Esophagus squamous epithelium (tissue), 5 donors: Measurements from ENCODE around the gene CDK18. TPM values are rescaled to one million over a fixed set of nuclear protein-coding genes. Genes with fewer than 3 reads are reported as not detected.
"Not testable (repeated sequence)": the region's sequence is repeated elsewhere in the genome, so short reads cannot be mapped to it uniquely, and the experiment has no call there.

Experiments used
- DNase-seq: peaks from one replicate; lab custom pipeline; 2025; lab: John Stamatoyannopoulos, UW
- H3K27ac ChIP-seq, 4 donors: fragments of 200-600 bp; sonication (generic); one replicate each; pipeline ENCODE4 v1.5.1; 2016 to 2019; ENCODE audit warnings: mild to moderate bottlenecking in 1 of 4
- H3K27me3 ChIP-seq, 4 donors: fragments of 200-600 bp; sonication (generic); 1 replicate in 3 of 4; 2 replicates in 1 of 4; pipeline versions ENCODE4 v1.5.1 to v1.6.0; 2017 to 2021; ENCODE audit warnings: antibody characterized with exemption in 1 of 4
- H3K36me3 ChIP-seq, 3 donors: fragments of 200-600 bp; sonication (generic); one replicate each; pipeline ENCODE4 v1.5.1; 2016 to 2019
- H3K4me1 ChIP-seq, 3 donors: fragments of 200-600 bp; sonication (generic); one replicate each; pipeline ENCODE4 v1.5.1; 2017 to 2019
- H3K4me3 ChIP-seq, 4 donors: fragments of 200-600 bp; sonication (generic); 1 replicate in 3 of 4; 2 replicates in 1 of 4; pipeline ENCODE4 v1.5.1; 2016 to 2019; ENCODE audit warnings: mild to moderate bottlenecking in 2 of 4, moderate library complexity in 1 of 4
- H3K9me3 ChIP-seq, 3 donors: fragments of 200-600 bp; sonication (generic); one replicate each; pipeline ENCODE4 v1.5.1; 2016 to 2019
- POLR2A ChIP-seq, 4 donors: fragments of 450-650 bp; IDR thresholded peaks; one replicate each; pipeline ENCODE4 v1.6.1; 2017; ENCODE audit warnings: antibody characterized with exemption in 4 of 4, mild to moderate bottlenecking in 4 of 4, moderate library complexity in 3 of 4
- WGBS, 2 donors: methylation state at CpG; one replicate each; pipeline ENCODE4 v1.1.5; 2018; 5-methylcytosine and 5-hydroxymethylcytosine counted together
- intact Hi-C: fragments of 100-400 bp; cut with DNase I; formaldehyde crosslinking; loops from one replicate; pipeline ENCODE4 v1.15.0; 2022
- total RNA-seq, 4 donors: library from RNA; depleted of rRNA; stranded (reverse); fragments of >200 nt; gene quantifications; one replicate each; pipeline ENCODE4 v1.1.0, GENCODE V29; 2016
- TF ChIP-seq, protein P1 (sequence below), 6 experiments: fragments of 450-650 bp in 4 of 6; fragments of 200-600 bp in 2 of 6; sonication (generic) in 2 of 6; IDR thresholded peaks; one replicate each; pipeline ENCODE4 v1.5.1; 2016 to 2019; ENCODE audit warnings: antibody characterized with exemption in 6 of 6, mild to moderate bottlenecking in 4 of 6, moderate library complexity in 4 of 6
- donor health status: DM: yes; HTN: yes; CAD: no.

Gene CDK18
- total RNA-seq, 4 donors from 2014 or later: 2.5 to 10.7 (median 6.3) TPM

DNA sequence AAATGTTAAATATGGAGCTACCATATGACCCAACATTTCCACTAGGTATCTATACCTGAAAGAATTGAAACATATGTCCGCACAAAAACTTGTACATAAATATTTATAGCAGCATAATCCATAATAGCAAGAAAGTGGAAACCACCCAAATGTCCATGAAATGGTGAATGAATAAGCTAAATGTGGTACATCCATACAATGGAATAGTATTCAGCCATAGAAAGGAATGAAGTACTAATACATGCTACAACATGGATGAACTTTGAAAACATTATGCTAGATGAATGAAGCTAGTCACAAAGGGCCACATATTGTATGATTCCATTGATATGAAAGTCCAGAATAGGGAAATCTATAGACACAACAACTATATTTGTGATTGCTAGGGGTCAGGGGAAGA, 28.6 kb upstream of the CDK18 start:
- intact Hi-C loops: no loop called here
- DNase-seq: no peak
- H3K36me3 ChIP-seq: no peaks in the 10 kb centered on the region
- H3K4me3 ChIP-seq: no peak overlapping the region
- peaks cover 0 to 22% (median 5%) of the 10 kb centered on the region in 3 donors for H3K4me1 ChIP-seq
- H3K9me3 ChIP-seq: peaks cover 0 to 21% (median 9%) of the 10 kb centered on the region in 3 donors
- TF ChIP-seq POLR2A (IDR thresholded peaks at IDR 0.05): no peak
- TF ChIP-seq, protein P1, sequence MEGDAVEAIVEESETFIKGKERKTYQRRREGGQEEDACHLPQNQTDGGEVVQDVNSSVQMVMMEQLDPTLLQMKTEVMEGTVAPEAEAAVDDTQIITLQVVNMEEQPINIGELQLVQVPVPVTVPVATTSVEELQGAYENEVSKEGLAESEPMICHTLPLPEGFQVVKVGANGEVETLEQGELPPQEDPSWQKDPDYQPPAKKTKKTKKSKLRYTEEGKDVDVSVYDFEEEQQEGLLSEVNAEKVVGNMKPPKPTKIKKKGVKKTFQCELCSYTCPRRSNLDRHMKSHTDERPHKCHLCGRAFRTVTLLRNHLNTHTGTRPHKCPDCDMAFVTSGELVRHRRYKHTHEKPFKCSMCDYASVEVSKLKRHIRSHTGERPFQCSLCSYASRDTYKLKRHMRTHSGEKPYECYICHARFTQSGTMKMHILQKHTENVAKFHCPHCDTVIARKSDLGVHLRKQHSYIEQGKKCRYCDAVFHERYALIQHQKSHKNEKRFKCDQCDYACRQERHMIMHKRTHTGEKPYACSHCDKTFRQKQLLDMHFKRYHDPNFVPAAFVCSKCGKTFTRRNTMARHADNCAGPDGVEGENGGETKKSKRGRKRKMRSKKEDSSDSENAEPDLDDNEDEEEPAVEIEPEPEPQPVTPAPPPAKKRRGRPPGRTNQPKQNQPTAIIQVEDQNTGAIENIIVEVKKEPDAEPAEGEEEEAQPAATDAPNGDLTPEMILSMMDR (IDR thresholded peaks at IDR 0.05): no peak
- WGBS, 2 donors: 91 to 100% methylated on average over 1 of the region's 1 CpG
- no peak overlapping the region for H3K27ac ChIP-seq
- peaks cover 0 to 97% (median 2%) of the 10 kb centered on the region in 4 donors for H3K27me3 ChIP-seq

DNA sequence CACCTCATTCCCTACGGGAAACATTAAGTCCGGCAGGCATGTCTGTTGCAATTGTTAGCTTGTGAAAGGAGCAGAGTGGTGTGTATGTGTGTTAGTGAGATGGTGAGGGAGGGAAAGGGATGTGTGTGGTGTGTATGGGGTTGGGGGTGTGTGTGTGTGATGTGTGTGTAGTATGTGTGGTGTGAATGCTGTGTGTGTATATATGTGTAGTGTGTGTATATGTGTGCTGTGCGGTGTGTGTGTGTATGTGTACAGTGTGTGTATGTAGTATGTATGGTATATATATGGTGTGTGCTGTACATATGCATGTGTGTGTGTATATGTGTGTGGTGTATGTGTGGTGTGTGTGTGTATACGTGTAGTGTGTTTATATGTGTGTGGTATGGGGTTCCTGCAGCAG, 27.8 kb upstream of the CDK18 start:
- no peak for TF ChIP-seq POLR2A (IDR thresholded peaks at IDR 0.05)
- TF ChIP-seq, protein P1 (IDR thresholded peaks at IDR 0.05): no peak
- peaks cover 2 to 30% (median 13%) of the 10 kb centered on the region in 3 donors for H3K4me1 ChIP-seq
- peaks cover 0 to 98% (median 2%) of the 10 kb centered on the region in 4 donors for H3K27me3 ChIP-seq
- intact Hi-C loops: no loop called here
- H3K4me3 ChIP-seq: no peak overlapping the region
- DNase-seq: no peak
- WGBS, 2 donors: 90% methylated on average over 4 of the region's 4 CpGs
- no peaks in the 10 kb centered on the region for H3K36me3 ChIP-seq
- peaks cover 0 to 21% (median 9%) of the 10 kb centered on the region in 3 donors for H3K9me3 ChIP-seq
- no peak overlapping the region for H3K27ac ChIP-seq

DNA sequence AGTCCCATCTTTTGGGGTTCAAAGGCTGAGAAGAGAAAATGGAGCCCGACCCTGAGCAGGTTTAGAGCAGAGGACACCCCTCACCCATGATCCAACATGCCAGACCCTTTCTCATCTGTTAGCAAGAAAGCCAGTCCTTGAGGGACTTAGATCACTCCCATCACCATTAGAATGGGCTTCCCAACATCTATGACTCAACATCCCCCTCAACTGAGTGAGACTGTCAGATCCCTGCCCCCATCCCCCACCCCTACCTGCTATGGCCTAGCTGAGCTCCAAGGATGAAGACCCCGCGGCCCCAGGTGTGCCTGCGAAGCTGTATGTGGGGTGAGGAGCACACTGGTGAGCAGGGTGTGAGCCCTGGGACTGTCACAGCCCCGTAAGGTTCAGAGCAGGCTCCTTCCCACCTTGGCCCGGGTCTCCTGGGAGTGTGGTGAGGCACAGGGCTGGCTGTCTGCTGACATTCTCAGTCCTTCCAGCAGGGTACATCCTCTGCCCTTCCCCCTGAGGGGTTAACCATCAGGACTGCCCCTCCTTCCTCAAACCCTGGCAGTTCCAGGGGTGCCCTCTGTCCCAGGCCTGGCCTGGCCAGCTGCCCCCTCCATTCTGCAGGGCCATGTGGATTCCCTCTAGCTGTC, 27.2 kb upstream of the CDK18 start:
- 81 to 100% methylated on average over 1 to 4 of the region's 6 CpGs for WGBS, 2 donors
- peaks cover 8 to 36% (median 17%) of the 10 kb centered on the region in 3 donors for H3K4me1 ChIP-seq
- H3K27me3 ChIP-seq: peaks cover 0 to 100% (median 2%) of the 10 kb centered on the region in 4 donors
- H3K27ac ChIP-seq: no peak overlapping the region
- peaks cover 0 to 21% (median 9%) of the 10 kb centered on the region in 3 donors for H3K9me3 ChIP-seq
- no peak for DNase-seq
- intact Hi-C loops: no loop called here
- no peak overlapping the region for H3K4me3 ChIP-seq
- TF ChIP-seq, protein P1 (IDR thresholded peaks at IDR 0.05): no peak
- no peak for TF ChIP-seq POLR2A (IDR thresholded peaks at IDR 0.05)
- no peaks in the 10 kb centered on the region for H3K36me3 ChIP-seq

DNA sequence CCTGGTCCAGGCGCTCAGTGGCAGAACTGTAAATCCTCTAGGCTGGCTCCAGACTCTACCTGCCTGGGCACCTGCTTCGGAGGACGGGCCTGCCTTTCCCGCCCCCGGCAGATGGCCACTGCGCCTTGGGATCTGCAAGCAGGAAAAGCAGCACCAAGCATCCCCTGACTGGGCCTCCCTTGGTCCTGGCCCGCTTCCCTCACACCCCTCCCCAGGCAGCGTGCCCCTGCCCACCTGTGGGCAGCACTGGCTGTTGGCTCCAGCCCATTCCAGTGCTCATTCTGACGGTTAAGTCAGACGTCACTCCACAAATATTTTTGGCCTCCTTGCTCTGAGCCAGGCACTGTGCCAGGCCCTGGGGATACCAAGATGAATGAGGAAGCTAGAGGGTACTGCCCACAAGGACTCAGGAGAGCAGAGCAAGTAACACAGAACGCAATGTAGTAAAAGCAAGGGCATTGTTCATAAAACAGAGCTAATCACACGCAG, 26.7 kb upstream of the CDK18 start:
- peaks cover 8 to 39% (median 19%) of the 10 kb centered on the region in 3 donors for H3K4me1 ChIP-seq
- no peaks in the 10 kb centered on the region for H3K36me3 ChIP-seq
- no peak for DNase-seq
- no peak overlapping the region for H3K4me3 ChIP-seq
- no peak overlapping the region for H3K27ac ChIP-seq
- peaks cover 0 to 100% (median 4%) of the 10 kb centered on the region in 4 donors for H3K27me3 ChIP-seq
- no peak for TF ChIP-seq POLR2A (IDR thresholded peaks at IDR 0.05)
- TF ChIP-seq, protein P1 (IDR thresholded peaks at IDR 0.05): no peak
- intact Hi-C loops: no loop called here
- peaks cover 0 to 21% (median 9%) of the 10 kb centered on the region in 3 donors for H3K9me3 ChIP-seq
- WGBS, 2 donors: 18 to 23% methylated on average over 5 to 8 of the region's 12 CpGs

DNA sequence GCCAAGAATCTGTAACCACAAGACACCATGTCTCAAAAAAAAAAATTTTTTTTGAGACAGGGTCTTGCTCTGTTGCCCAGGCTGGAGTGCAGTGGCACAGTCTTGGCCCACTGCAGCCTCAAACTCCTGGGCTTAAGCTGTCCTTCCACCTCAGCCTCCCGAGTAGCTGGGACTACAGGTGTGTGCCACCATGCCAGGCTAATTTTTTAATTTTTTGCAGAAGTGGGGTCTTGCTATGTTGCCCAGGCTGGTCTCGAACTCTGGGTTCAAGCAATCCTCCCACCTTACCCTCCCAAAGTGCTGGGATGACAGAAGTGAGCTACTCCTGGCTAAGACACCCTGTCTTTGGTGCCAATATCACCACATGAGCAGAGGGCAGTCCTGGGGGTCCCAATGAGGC, 25.5 kb upstream of the CDK18 start:
- peaks cover 0 to 100% (median 5%) of the 10 kb centered on the region in 4 donors for H3K27me3 ChIP-seq
- DNase-seq, H3K4me3 ChIP-seq, H3K27ac ChIP-seq, intact Hi-C loops, H3K36me3 ChIP-seq: not testable (repeated sequence)
- peaks cover 0 to 21% (median 9%) of the 10 kb centered on the region in 3 donors for H3K9me3 ChIP-seq
- WGBS, 2 donors: 78 to 84% methylated on average over 1 to 2 of the region's 2 CpGs
- H3K4me1 ChIP-seq: peaks cover 8 to 39% (median 19%) of the 10 kb centered on the region in 3 donors
